OCI-LY7 (cell line): ENCODE data around the gene KHDC4. TPM values are rescaled to one million over a fixed set of nuclear protein-coding genes. Genes with fewer than 3 reads are reported as not detected.

ENCODE experiments used
- BruUV-seq: library from RNA; stranded (reverse); fragments of 400-500 nt; replicated peaks from 2 replicates; lab custom pipeline; 2021; lab: Mats Ljungman, UMichigan
- CTCF ChIA-PET: fragments of 300-600 bp; sonication (Branson Sonifier 250); formaldehyde crosslinking; loops from one replicate; lab custom pipeline; 2022; ENCODE audit warnings: antibody characterized with exemption; ENCODE audit not compliant: unreplicated experiment; lab: Charles Lee
- POLR2A ChIA-PET: fragments of 300-600 bp; sonication (Branson Sonifier 250); formaldehyde crosslinking; loops from one replicate; lab custom pipeline; 2022; ENCODE audit warnings: antibody characterized with exemption; lab: Charles Lee
- DNase-seq: peaks from one replicate; pipeline ENCODE4 v3.0.0-alpha.2; 2015; ENCODE audit warnings: low spot score
- H2AFZ ChIP-seq: fragments of 200-600 bp; sonication (generic), shearing (Covaris generic); 2 replicates; pipeline ENCODE4 v1.6.1; 2014; ENCODE audit warnings: mild to moderate bottlenecking, antibody characterized with exemption, low read length, moderate library complexity
- H3K27ac ChIP-seq: fragments of 200-600 bp; sonication (generic); 2 replicates; pipeline ENCODE4 v1.5.1; 2014; ENCODE audit warnings: mixed run types, low read depth, mild to moderate bottlenecking, moderate library complexity, low read length, inconsistent platforms; ENCODE audit not compliant: poor library complexity, severe bottlenecking
- H3K36me3 ChIP-seq: fragments of 200-600 bp; sonication (generic); 2 replicates; pipeline ENCODE4 v1.6.1; 2014; ENCODE audit warnings: mild to moderate bottlenecking, antibody characterized with exemption, low read length, moderate library complexity, mixed read lengths; ENCODE audit not compliant: insufficient read depth
- H3K4me1 ChIP-seq: fragments of 200-600 bp; sonication (generic); 2 replicates; pipeline ENCODE4 v1.5.1; 2014; ENCODE audit warnings: mild to moderate bottlenecking, low read length; ENCODE audit not compliant: insufficient read depth, poor library complexity, severe bottlenecking
- H3K4me2 ChIP-seq: fragments of 200-600 bp; sonication (generic); 2 replicates; pipeline ENCODE4 v1.6.1; 2014; ENCODE audit warnings: mild to moderate bottlenecking, low read length
- H3K4me3 ChIP-seq: fragments of 200-600 bp; sonication (generic); 2 replicates; pipeline ENCODE4 v1.5.1; 2014; ENCODE audit warnings: mild to moderate bottlenecking, low read depth, low read length; ENCODE audit not compliant: poor library complexity, severe bottlenecking
- H3K79me2 ChIP-seq: fragments of 200-600 bp; sonication (generic); 2 replicates; pipeline ENCODE4 v1.6.1; 2016; ENCODE audit warnings: low read depth, mild to moderate bottlenecking, low read length, moderate library complexity, mixed read lengths; ENCODE audit not compliant: insufficient read depth
- H3K9me2 ChIP-seq: fragments of 200-600 bp; sonication (generic); 2 replicates; pipeline ENCODE4 v1.6.1; 2016; ENCODE audit warnings: mild to moderate bottlenecking, low read length, mixed read lengths; ENCODE audit not compliant: insufficient read depth
- H3K9me3 ChIP-seq: fragments of 200-600 bp; sonication (generic); 2 replicates; pipeline ENCODE4 v1.6.1; 2014; ENCODE audit warnings: mild to moderate bottlenecking, mixed run types, low read length, mixed read lengths
- H4K20me1 ChIP-seq: fragments of 200-600 bp; sonication (generic); 2 replicates; pipeline ENCODE4 v1.6.1; 2014; ENCODE audit warnings: mild to moderate bottlenecking, antibody characterized with exemption, low read length, moderate library complexity, mixed read lengths; ENCODE audit not compliant: insufficient read depth
- CTCF ChIP-seq: fragments of 200-600 bp; sonication (generic); conservative IDR thresholded peaks from 2 replicates; pipeline ENCODE4 v1.5.1; 2014; ENCODE audit warnings: mild to moderate bottlenecking, antibody characterized with exemption, low read length, moderate library complexity, mixed read lengths
- EZH2phosphoT487 ChIP-seq: fragments of 200-600 bp; sonication (generic); IDR thresholded peaks from 2 replicates; pipeline ENCODE4 v1.6.1; 2018; ENCODE audit warnings: low read depth, borderline replicate concordance, mild to moderate bottlenecking, mixed run types, antibody characterized with exemption, low read length, moderate library complexity, mixed read lengths
- intact Hi-C: fragments of 100-400 bp; cut with micrococcal nuclease; formaldehyde crosslinking; loops from one replicate; pipeline ENCODE4 v1.10.0; 2022; ENCODE audit not compliant: unreplicated experiment
- total RNA-seq, 2 experiments: library from RNA; depleted of rRNA in 1 of 2; stranded (reverse); fragments of >200 nt in 1 of 2; shearing (Covaris generic) in 1 of 2; gene quantifications; 2 replicates each; pipeline ENCODE4 v1.2.3, GENCODE V29; 2014 to 2022

Gene KHDC4
- total RNA-seq, 2 experiments from 2014 or later, result 88.9 to 121 TPM

GRCh38 chr1:155976913-155977689, 42.9 kb upstream of the KHDC4 start:
- Histone ChIP-seq H3K79me2 (peaks cover 95% of the 10 kb centered on the region), H4K20me1 (peaks cover 29% of the 10 kb centered on the region), H3K9me2 (no peaks in the 10 kb centered on the region), H3K4me3 (peak overlapping the region; percentile 85), H3K4me1 (peaks cover 68% of the 10 kb centered on the region), H3K36me3 (peaks cover 45% of the 10 kb centered on the region), H3K27ac (peak overlapping the region; percentile 94), H2AFZ (no peak overlapping the region), H3K9me3 (no peaks in the 10 kb centered on the region), H3K4me2 (peak overlapping the region; percentile 94)
- intact Hi-C loops, result no loop called here
- DNase-seq, result no peak
- ChIA-PET POLR2A (interaction anchor here (0.9 to 4.2 kb wide), 9 partner anchors 9 to 179 kb away, joined by 3 to 34 read pairs (median 8); partner anchors contain the start of gene KHDC4), CTCF (interaction anchor here (1.2 to 1.6 kb wide), 4 partner anchors 9 to 33 kb away, joined by 3 to 8 read pairs (median 4); no protein-coding TSS in a partner anchor)
- BruUV-seq, result TSS peak; percentile 47
- no peak for TF ChIP-seq CTCF
- no peak for TF ChIP-seq EZH2phosphoT487

- peaks cover 68% of the 10 kb centered on the region for H3K4me1 ChIP-seq
- CTCF ChIA-PET, result interaction anchor here (1.0 to 1.3 kb wide), 4 partner anchors 8 to 29 kb away, joined by 3 to 4 read pairs (median 4); no protein-coding TSS in a partner anchor
- BruUV-seq, result no TSS peak
- TF ChIP-seq EZH2phosphoT487 (no peak), CTCF (no peak)
- peak overlapping the region; percentile 94 for H3K27ac ChIP-seq
- no peaks in the 10 kb centered on the region for H3K9me2 ChIP-seq
- peaks cover 96% of the 10 kb centered on the region for H3K79me2 ChIP-seq
- peak overlapping the region; percentile 94 for H3K4me2 ChIP-seq
- peak overlapping the region; percentile 85 for H3K4me3 ChIP-seq
- no peaks in the 10 kb centered on the region for H3K9me3 ChIP-seq
- peaks cover 48% of the 10 kb centered on the region for H3K36me3 ChIP-seq
- H2AFZ ChIP-seq, result no peak overlapping the region
- intact Hi-C loops, result no loop called here
- POLR2A ChIA-PET, result interaction anchor here (1.3 to 4.2 kb wide), 6 partner anchors 8 to 42 kb away, joined by 3 to 34 read pairs (median 11); partner anchors contain the start of gene KHDC4
- DNase-seq, result no peak
- peaks cover 29% of the 10 kb centered on the region for H4K20me1 ChIP-seq
Measured at GRCh38 chr1:155976062-155976912, 42.1 kb upstream of the KHDC4 start.
